Renal cortex interstitium (tissue), 11 donors: ENCODE results near the gene ADGRA3. TPM values are rescaled to one million over a fixed set of nuclear protein-coding genes. Genes with fewer than 3 reads are reported as not detected.
A peak's percentile ranks its signal among the peaks of the same experiment; 100 is the strongest.
"Not testable (repeated sequence)": the region's sequence is repeated elsewhere in the genome, so short reads cannot be mapped to it uniquely, and the experiment has no call there.

Experiments used
- DNase-seq, 11 donors: peaks; one replicate each; pipeline ENCODE4 v3.0.0-alpha.2; 2013; ENCODE audit warnings: low read depth in 9 of 11, low spot score in 4 of 11; ENCODE audit errors: extremely low read depth in 1 of 11
- polyA plus RNA-seq, 3 donors: library from polyadenylated mRNA; unstranded; fragments of 120-200 nt; gene quantifications; one replicate each; pipeline ENCODE4 v1.2.1, GENCODE V29; 2013; ENCODE audit not compliant: insufficient read length in 3 of 3

ADGRA3 gene
- polyA plus RNA-seq, 3 donors, result 53.1 to 55.2 (median 54.2) TPM

GRCh38 chr4:22492987-22493386, 22.9 kb downstream of the ADGRA3 start:
- no peak for DNase-seq

- no peak for DNase-seq
These were observed 23.9 kb downstream of the ADGRA3 start for GRCh38 chr4:22491939-22492338.

GRCh38 chr4:22490718-22491315, 25.0 kb downstream of the ADGRA3 start:
- DNase-seq, result no peak

- DNase-seq, result peak in 2 of 11 donors; percentile 13 to 20
These were observed 27.8 kb downstream of the ADGRA3 start for GRCh38 chr4:22488106-22488505.

- DNase-seq, result peak in 1 of 11 donors; percentile 10
These were observed 28.5 kb downstream of the ADGRA3 start for GRCh38 chr4:22487328-22487727.

GRCh38 chr4:22486276-22486675, 29.6 kb downstream of the ADGRA3 start:
- no peak for DNase-seq

GRCh38 chr4:22485737-22486136, 30.1 kb downstream of the ADGRA3 start:
- no peak for DNase-seq

GRCh38 chr4:22483551-22483981, 32.3 kb downstream of the ADGRA3 start:
- DNase-seq, result peak in 1 of 11 donors; percentile 13

- DNase-seq, result no peak
These were observed 33.4 kb downstream of the ADGRA3 start for GRCh38 chr4:22482250-22483127.

GRCh38 chr4:22480675-22481327, 35.1 kb downstream of the ADGRA3 start:
- no peak for DNase-seq

GRCh38 chr4:22478426-22478825, 37.4 kb downstream of the ADGRA3 start:
- DNase-seq, result no peak

- no peak for DNase-seq
These were observed 38.1 kb downstream of the ADGRA3 start for GRCh38 chr4:22477813-22478182.

- no peak for DNase-seq
These were observed 38.6 kb downstream of the ADGRA3 start for GRCh38 chr4:22477136-22477812.

GRCh38 chr4:22476011-22476410, 39.9 kb downstream of the ADGRA3 start:
- no peak for DNase-seq

- DNase-seq, result not testable (repeated sequence)
These were observed 40.6 kb downstream of the ADGRA3 start for GRCh38 chr4:22475311-22475646.

GRCh38 chr4:22474636-22475310, 41.1 kb downstream of the ADGRA3 start:
- no peak for DNase-seq

GRCh38 chr4:22473268-22473667, 42.6 kb downstream of the ADGRA3 start:
- no peak for DNase-seq

GRCh38 chr4:22471999-22472461, 43.8 kb downstream of the ADGRA3 start:
- no peak for DNase-seq

GRCh38 chr4:22471419-22471818, 44.4 kb downstream of the ADGRA3 start:
- DNase-seq, result no peak
